Putamen (tissue), 1 donor: Measurements from ENCODE around the gene PRDM15.
A peak's percentile ranks its signal among the peaks of the same experiment; 100 is the strongest.

ENCODE experiments used
- DNase-seq: peaks from one replicate; pipeline ENCODE4 v3.0.0-alpha.2; 2016; ENCODE audit warnings: low spot score

The PRDM15 gene

DNA sequence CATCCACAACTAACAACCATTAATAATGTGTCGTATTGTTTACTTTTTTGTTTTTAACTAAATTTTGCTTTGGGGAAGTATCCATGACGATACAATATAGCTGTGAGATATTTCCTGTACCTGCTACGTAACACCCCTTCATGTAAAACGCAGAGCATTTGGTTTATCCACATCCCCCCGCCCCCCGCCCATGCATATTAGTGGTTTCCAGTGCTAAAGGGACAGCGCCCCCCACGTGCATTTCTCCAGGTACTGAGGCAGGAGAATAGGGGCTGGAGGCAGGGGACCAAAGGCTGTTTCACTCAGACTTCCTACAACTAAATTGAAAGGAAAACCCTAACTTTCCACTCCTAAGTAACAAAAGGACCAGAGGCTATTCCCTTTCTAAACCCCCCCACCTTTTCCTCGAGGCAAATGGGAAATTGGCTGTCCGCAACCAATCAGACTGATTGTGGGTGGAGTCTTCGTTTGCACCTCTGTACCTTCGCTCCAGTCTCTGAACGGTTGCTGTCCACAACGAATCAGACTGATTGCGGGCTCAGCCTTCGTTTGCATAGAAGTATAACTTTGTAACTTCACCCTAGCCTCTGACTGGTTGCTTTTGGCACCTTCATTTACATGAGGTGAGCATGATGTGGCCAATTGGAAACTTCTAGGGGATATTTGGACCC is 100.1 kb downstream of the PRDM15 start:
- DNase-seq, result no peak

- DNase-seq, result peak; percentile 18
These were observed 101.0 kb downstream of the PRDM15 start for GRCh38 chr21:41777951-41778815.

DNA sequence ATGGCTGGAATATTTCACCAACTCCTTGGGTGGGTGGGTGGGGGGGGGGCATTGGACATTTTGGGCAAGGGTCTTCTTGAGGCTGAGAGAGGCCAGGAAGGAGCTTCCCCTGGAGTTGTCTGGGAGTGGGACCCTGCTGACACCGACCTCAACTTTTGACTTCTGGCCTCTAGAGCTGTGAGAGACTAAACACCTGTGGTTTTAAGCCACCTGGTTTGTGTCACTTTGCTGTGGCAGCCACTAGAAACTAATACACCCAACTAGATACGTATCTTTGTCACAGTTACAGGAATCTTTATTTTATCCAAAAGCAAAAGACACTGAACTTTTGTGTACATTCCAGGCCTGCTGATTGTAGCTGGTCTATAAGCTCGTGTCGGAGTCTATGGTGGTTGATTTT is 102.4 kb downstream of the PRDM15 start:
- no peak for DNase-seq

- DNase-seq, result no peak
These were observed 104.0 kb downstream of the PRDM15 start for GRCh38 chr21:41775149-41775472.

DNA sequence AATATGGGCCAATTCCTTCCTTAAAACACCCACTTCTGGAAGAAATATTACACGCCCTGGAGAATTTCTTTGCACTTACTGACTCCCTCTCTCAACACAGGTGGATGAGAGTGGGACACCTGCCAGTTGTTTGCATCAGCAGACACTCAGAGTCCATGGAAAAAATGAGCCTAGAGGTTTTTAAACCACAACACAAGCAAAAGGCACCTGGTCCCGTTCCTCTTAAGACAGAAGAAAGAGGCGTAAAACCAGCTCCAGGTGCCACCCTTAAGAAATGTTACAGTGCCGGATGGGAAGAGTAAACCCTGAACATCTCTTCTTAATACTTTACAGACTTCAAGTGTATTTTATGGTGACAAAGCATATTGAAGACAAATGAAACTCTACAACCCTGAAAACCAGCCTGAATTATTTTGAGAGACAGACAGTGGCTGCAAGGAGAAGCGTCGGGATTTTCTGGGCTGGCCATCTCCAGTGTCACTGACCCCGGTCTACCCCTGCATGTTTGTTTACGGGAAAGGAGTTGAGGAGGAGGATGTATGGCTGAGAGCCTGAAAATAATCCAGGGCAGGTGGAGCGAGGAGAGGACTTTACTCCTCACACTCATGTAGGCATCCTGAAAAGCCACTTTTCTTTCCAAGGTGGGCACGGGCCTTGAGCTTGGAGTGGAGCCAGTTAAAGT is 104.5 kb downstream of the PRDM15 start:
- DNase-seq, result no peak

GRCh38 chr21:41772351-41773080 is 106.6 kb downstream of the PRDM15 start:
- no peak for DNase-seq

GRCh38 chr21:41771625-41771945 is 107.6 kb downstream of the PRDM15 start:
- DNase-seq, result no peak

- DNase-seq, result no peak
These were observed 108.1 kb downstream of the PRDM15 start for GRCh38 chr21:41770901-41771624.

GRCh38 chr21:41769933-41770332 is 109.2 kb downstream of the PRDM15 start:
- no peak for DNase-seq

DNA sequence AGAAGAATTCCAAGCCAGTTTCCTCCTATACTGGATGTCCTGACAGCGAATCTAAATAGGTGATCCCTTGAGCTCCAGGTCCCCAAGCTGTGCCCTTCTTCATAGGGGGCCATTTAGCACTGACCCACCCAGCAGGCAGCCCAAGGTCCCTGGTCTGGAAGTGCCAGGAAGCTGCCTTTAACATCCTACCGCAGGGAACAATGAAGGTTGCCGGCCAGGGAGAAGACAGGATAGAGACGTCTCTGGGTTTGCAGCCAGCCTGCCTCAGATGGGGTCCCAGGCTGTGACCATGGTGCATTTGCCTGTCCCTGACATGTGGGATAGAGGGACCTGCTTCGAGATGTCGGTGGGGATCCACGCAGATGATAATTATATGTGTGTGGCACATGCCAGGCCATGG is 109.6 kb downstream of the PRDM15 start:
- no peak for DNase-seq

DNA sequence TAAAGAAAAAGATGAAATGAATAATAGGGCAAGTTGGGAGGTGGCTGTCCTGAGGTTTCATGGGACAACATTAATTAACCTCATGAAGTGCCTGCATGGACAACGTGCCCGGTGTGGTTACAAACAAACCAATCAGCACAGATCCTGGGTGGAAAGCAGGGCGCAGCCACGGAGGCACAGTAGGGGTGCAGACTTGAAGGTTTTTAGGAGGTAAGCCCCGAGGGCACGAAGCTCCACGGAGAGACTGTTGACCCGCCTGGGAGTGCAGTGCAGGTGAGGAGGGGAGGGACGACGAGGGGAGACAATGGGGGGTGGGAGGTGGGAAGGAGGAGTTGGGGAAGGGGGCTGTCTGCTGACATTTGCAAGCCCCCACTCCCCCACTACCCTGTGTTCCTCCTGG is 110.0 kb downstream of the PRDM15 start:
- DNase-seq, result no peak

GRCh38 chr21:41768437-41769042 is 110.6 kb downstream of the PRDM15 start:
- no peak for DNase-seq

- DNase-seq, result no peak
These were observed 111.3 kb downstream of the PRDM15 start for GRCh38 chr21:41767606-41768436.

DNA sequence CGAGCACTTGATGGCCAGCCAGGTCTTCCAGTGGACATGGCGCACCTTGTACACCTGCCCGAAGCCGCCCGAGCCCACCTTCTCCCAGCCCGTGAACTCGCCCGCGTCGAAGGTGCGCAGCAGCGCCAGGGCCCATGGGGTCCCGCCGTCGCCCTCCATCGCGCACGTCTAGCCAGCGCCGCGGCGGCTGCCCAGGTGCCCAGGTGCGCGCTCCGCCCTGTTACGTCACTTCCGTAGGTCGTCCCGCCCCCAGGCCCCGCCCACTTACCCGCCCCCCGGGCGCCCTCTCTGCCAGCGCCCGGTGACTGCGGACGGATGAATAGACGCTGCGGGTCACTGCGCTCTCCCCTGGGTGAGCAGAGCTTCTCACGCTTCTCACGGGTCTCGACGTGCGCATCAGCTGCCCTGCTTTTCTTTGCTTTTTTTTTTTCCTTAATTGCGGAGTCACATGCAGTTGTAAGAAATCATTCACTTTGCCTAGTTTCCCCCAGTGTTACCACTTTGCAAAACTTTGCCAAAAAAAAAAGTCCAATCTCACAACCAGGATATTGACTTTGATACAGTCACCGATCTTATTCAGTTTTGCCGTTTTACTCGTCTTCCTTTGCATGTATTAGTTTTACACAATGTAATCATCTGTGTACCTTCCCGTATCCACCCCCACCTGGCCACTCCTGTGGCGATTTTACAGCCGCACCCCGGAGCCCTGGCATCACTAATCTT is 112.1 kb downstream of the PRDM15 start, which contains the start of gene RIPK4:
RIPK4 (minus strand) TSS at position 170 of the 723 bp plus-strand sequence; CDS start at position 159, 11 bp downstream.
- DNase-seq, result no peak

- no peak for DNase-seq
These were observed 112.9 kb downstream of the PRDM15 start for GRCh38 chr21:41765973-41766882.

GRCh38 chr21:41765420-41765821 is 113.7 kb downstream of the PRDM15 start:
- DNase-seq, result no peak

DNA sequence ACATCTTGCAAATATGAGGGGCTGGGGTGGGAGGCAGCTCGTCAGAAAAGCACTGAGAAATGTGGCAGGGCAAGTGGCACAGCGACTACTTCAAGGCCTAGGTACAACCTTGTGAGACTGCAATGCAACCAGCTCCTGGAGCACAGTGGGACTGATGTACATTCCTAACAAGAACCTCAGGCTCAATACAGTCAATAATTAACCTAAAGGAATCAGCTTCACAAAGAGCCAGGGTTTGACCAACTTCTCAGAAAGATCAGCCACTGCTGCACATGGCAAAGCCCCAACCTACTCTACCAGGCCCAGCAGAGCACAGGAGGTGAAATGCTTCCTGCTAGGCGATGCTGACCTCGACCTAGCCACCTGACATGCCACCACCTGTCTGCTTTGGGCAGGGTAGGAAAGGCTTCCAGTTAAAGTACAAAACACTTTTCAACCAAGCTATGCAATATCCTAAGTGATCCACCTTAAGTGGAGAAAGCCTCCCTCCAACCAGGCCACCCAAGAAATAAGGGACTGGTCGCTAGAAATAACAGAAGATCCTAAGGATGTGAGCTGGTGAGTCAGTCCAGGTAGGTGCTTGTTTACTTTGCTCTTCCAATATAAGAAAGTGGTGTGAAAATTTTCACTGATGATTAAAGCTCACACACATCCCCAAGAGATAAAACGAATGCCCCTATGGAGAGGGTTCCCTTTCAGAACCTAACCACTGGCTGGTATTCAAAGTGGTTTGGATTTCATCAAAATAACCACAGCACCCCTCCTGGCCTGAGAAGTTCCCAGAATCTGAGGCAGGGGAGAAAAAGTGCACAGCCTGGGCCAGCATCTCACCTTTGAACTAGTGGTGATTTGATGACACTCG is 114.4 kb downstream of the PRDM15 start:
- DNase-seq, result no peak

DNA sequence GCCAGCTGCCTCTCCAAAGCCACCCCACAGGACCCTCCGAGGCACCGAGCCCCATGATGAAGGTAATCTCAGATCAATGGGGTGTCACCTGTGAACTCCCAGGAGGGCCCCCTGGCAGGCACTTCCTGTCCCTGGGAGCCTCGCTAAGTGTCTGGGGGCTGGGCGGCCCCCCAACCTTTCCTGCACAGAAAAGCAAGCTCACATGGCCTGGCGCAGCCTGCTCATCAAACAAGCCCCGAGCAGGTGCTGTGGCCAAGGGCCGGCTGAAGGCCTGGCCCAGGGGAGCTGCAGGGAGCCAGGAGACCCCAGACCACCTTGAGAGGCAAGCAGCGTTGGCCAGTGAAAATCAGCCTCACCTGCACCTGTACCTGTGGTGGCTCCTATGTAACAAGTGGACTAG is 115.1 kb downstream of the PRDM15 start:
- no peak for DNase-seq
